ENCODE results near the gene ALG3. TPM values are rescaled to one million over a fixed set of nuclear protein-coding genes. Genes with fewer than 3 reads are reported as not detected.

The ALG3 gene
- total and polyA plus RNA-seq, 7 donors, result 15.8 to 93.7 (median 36.7) TPM

GRCh38 chr3:184237807-184238206, 11.0 kb downstream of the ALG3 start:
- 19 to 27% (median 25%) methylated on average over 1 of the region's 1 CpG for WGBS, 3 donors
- Histone ChIP-seq H3K27ac (no peak overlapping the region), H3K4me1 (no peaks in the 10 kb centered on the region), H3K4me3 (no peak overlapping the region), H3K9me3 (no peaks in the 10 kb centered on the region), H3K36me3 (ENCODE audit: insufficient read depth in 1 of 2, low read depth in 1 of 2) (peaks cover 4 to 10% of the 10 kb centered on the region in 2 donors), H3K27me3 (ENCODE audit: insufficient read depth in 3 of 3, low read length in 2 of 3) (peaks cover 0 to 8% (median 3%) of the 10 kb centered on the region in 3 donors)
- ATAC-seq, result no peak
- DNase-seq, result no peak
- intact Hi-C loops (cut with DNase I), result no loop called here
- TF ChIP-seq, protein P1, sequence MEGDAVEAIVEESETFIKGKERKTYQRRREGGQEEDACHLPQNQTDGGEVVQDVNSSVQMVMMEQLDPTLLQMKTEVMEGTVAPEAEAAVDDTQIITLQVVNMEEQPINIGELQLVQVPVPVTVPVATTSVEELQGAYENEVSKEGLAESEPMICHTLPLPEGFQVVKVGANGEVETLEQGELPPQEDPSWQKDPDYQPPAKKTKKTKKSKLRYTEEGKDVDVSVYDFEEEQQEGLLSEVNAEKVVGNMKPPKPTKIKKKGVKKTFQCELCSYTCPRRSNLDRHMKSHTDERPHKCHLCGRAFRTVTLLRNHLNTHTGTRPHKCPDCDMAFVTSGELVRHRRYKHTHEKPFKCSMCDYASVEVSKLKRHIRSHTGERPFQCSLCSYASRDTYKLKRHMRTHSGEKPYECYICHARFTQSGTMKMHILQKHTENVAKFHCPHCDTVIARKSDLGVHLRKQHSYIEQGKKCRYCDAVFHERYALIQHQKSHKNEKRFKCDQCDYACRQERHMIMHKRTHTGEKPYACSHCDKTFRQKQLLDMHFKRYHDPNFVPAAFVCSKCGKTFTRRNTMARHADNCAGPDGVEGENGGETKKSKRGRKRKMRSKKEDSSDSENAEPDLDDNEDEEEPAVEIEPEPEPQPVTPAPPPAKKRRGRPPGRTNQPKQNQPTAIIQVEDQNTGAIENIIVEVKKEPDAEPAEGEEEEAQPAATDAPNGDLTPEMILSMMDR (IDR thresholded peaks at IDR 0.05), result no peak

GRCh38 chr3:184237211-184237610, 11.6 kb downstream of the ALG3 start:
- H3K27ac ChIP-seq, result no peak overlapping the region
- WGBS, 3 donors, result 58 to 81% (median 69%) methylated on average over 5 to 7 of the region's 7 CpGs
- H3K27me3 ChIP-seq (ENCODE audit: insufficient read depth in 3 of 3, low read length in 2 of 3), result peaks cover 0 to 10% (median 8%) of the 10 kb centered on the region in 3 donors
- DNase-seq (no peak), ATAC-seq (no peak)
- TF ChIP-seq, protein P1 (IDR thresholded peaks at IDR 0.05), result no peak
- peaks cover 1 to 4% of the 10 kb centered on the region in 2 donors for H3K36me3 ChIP-seq (ENCODE audit: insufficient read depth in 1 of 2, low read depth in 1 of 2)
- H3K9me3 ChIP-seq, result no peaks in the 10 kb centered on the region
- intact Hi-C loops (cut with DNase I), result no loop called here
- H3K4me1 ChIP-seq, result no peaks in the 10 kb centered on the region
- H3K4me3 ChIP-seq, result no peak overlapping the region

GRCh38 chr3:184236636-184237035, 12.1 kb downstream of the ALG3 start:
- 70 to 89% (median 75%) methylated on average over 3 of the region's 3 CpGs for WGBS, 3 donors
- no peaks in the 10 kb centered on the region for H3K36me3 ChIP-seq (ENCODE audit: insufficient read depth in 1 of 2, low read depth in 1 of 2)
- H3K9me3 ChIP-seq, result no peaks in the 10 kb centered on the region
- no peak for DNase-seq
- ATAC-seq, result no peak
- H3K4me1 ChIP-seq, result no peaks in the 10 kb centered on the region
- H3K4me3 ChIP-seq, result no peak overlapping the region
- peaks cover 0 to 16% (median 8%) of the 10 kb centered on the region in 3 donors for H3K27me3 ChIP-seq (ENCODE audit: insufficient read depth in 3 of 3, low read length in 2 of 3)
- intact Hi-C loops (cut with DNase I), result no loop called here
- TF ChIP-seq, protein P1 (IDR thresholded peaks at IDR 0.05), result no peak
- H3K27ac ChIP-seq, result no peak overlapping the region

DNA sequence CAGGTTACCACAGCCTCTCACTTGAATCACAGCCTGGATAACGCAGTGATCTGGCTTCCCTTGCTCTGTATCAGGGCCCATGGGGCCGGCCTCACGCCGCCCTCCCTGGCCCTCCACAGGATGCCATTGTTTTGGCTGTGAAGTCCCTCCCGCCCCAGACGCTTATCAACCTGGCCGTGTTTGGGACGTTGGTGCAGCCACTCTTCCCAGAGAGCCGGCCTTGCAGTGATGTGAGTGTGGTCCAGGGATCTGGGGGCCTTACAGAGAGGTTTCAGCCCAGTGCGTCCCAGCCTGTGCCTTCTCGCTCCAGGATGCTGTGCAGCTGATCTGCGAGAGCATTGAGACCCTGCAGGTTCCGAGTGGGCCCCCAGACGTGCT, 12.7 kb downstream of the ALG3 start:
- 45 to 53% (median 52%) methylated on average over 14 of the region's 14 CpGs for WGBS, 3 donors

More for the DNA sequence above, 12.7 kb downstream of the ALG3 start:
- intact Hi-C loops (cut with DNase I), result no loop called here
- no peak overlapping the region for H3K4me3 ChIP-seq
- TF ChIP-seq, protein P1 (IDR thresholded peaks at IDR 0.05), result no peak
- no peaks in the 10 kb centered on the region for H3K36me3 ChIP-seq (ENCODE audit: insufficient read depth in 1 of 2, low read depth in 1 of 2)
- ATAC-seq (no peak), DNase-seq (no peak)
- H3K27ac ChIP-seq, result no peak overlapping the region
- H3K4me1 ChIP-seq, result no peaks in the 10 kb centered on the region
- H3K27me3 ChIP-seq (ENCODE audit: insufficient read depth in 3 of 3, low read length in 2 of 3), result peaks cover 0 to 22% (median 11%) of the 10 kb centered on the region in 3 donors
- no peaks in the 10 kb centered on the region for H3K9me3 ChIP-seq

Measured in psoas muscle (tissue), 8 donors.